ENCODE measurements around the gene TENM4.

The TENM4 gene

GRCh38 chr11:78795621-78796261 is 645.1 kb downstream of the TENM4 start:
- no peak for DNase-seq

DNA sequence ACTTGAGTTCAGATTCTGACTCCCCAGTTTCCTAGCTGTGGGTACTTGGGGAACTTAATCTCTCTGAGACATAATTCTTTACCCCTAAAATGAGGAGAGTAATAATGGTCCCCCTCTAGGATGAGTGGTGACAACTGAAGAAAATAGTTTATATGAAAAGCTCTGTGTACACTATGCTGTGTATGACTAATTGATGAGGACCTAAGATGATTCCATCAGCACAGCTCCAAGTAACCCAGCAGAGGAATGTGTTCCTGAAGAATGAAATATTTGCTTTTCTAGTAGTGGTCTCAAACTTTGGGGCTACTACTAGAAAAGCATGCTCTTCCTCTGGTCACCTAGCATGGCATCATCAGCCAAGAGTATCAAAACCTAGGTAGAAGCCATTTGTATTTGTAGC is 648.9 kb downstream of the TENM4 start:
- DNase-seq, result no peak

- no peak for DNase-seq
Measured at GRCh38 chr11:78791254-78791653, 649.6 kb downstream of the TENM4 start.

DNA sequence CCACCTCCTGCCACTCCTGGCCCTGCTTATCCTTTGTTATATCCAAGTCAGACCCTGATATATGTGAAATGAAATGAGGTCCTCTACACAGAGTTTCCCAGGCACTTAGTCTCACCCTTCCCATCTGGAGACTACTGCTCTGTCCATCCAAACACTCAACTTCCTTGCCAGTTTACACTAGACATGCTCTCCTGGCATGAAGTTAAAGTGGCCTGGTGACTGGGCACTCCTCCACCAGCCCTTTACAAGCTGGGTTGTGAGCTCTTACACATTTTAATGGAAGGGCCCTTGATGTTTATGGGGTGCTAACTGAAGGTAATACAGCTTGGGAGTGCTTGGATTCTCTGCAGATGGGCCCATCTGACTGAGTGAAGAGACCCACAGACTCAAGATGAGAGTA is 650.0 kb downstream of the TENM4 start:
- DNase-seq, result no peak

GRCh38 chr11:78789375-78789774 is 651.5 kb downstream of the TENM4 start:
- DNase-seq, result no peak

GRCh38 chr11:78788533-78788932 is 652.3 kb downstream of the TENM4 start:
- DNase-seq, result no peak

GRCh38 chr11:78787696-78788095 is 653.1 kb downstream of the TENM4 start:
- no peak for DNase-seq

GRCh38 chr11:78786746-78787145 is 654.1 kb downstream of the TENM4 start:
- no peak for DNase-seq

DNA sequence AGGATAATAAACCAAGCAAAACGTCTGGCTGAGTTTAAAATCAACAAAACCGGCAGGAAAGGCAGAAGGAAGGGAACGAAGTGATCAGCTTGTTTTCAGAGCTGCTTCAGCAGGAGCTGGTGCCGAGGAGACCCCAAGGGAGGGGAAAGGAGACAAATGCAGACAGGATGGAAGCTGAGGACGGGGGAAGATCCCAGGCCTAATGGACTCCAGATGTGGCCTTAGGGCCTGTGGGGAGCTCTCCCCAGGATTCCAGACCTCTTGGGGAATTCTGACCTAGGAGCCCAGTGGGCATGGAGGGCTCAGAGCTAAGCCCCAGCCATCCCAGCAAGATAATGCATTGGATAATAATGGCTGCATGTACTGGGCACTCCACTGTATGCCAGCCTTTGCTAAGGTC is 654.7 kb downstream of the TENM4 start:
- DNase-seq, result no peak

DNA sequence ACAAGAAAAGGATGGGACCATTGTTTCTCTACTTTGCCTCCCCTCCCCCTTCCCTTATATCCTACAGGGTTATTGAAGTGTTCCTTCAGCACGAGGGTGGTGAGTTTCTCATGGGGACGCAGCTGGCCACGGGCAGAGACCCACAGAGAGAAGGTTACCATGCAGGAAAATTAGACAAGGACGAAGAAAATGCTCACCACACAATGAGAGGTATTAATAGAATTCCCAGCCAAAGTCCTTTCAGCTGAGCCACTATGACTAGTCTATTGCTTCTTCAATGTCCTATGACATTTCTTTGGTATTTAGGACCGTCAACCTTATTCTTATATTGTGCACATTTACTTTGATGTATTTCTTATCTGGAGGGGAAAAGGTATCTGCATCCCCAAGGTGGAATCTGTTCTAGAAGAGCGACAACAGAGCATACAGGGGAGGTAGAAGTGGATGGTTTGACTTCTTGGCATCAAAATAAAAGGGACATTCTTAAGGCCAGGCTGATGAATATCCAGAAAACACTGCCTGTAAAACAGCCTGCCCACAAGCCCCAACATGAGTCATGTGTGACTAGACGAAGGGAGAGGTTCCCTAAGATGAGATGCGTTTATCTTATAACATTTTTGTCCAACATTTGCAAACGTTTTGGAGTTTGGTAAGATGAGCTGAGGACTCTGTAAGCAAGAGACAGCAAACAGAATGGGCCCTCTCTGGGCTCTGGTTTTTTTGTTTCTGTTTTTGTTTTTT is 656.3 kb downstream of the TENM4 start:
- no peak for DNase-seq

GRCh38 chr11:78783846-78784245 is 657.0 kb downstream of the TENM4 start:
- DNase-seq, result no peak

DNA sequence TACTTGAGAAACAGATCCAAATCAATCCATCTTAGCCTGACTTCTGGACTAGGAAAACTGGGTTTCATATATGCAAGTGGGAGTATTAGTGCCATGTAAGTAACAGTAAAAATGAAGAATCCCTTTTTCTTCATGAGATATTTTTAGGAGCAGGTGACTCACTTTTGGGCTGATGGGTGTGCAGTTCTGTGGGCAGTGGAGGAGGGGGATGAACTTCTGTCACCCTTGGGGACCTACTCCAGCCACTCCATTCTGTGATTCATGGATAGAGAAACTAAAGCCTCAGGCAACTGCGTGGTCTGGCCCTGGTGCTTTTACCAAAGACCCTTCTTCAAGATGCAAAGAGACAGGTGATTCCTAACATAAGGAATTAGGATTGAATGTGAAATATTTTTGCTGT is 657.5 kb downstream of the TENM4 start:
- DNase-seq, result no peak

GRCh38 chr11:78782725-78783124 is 658.1 kb downstream of the TENM4 start:
- DNase-seq, result no peak

DNA sequence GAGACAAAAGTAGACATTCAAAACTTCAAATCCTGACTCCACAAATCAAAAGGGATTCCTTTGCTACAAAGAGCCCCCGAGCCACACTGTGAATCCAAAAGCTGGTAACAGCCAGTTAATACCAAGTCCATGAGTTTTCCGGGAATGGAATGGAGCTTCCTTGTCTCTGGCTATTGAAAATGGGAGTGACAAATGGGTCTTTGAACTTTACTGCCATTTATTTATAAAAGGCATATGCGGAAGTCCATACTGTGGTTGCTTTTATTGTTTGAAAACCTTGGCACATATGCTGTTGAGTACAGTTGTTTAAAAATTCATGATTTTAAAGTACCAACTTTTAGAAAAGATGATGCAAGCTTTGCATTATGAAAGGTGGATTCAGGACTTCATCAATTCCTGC is 659.9 kb downstream of the TENM4 start:
- no peak for DNase-seq

DNA sequence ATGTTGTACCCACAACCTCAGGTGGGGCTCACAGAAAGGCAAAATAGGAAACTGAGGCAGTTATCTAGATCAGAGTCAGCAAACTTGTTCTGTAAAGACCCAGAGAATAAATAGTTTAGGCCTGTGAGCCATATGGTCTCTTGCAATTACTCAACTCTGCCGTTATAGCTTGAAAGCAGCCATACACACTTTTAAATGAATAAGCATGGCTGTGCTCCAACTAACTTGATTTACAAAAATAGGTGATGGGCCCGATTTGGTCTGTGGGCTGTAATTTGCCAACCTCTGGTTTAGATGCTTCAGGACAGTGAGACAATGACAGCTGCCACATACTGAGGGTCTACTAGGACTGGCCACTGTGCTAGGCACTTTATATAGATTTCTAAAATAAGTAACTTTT is 667.3 kb downstream of the TENM4 start:
- no peak for DNase-seq

GRCh38 chr11:78773077-78773476 is 667.8 kb downstream of the TENM4 start:
- DNase-seq, result no peak

GRCh38 chr11:78772186-78772585 is 668.6 kb downstream of the TENM4 start:
- no peak for DNase-seq

GRCh38 chr11:78770931-78771330 is 669.9 kb downstream of the TENM4 start:
- DNase-seq, result no peak

- no peak for DNase-seq
Measured at GRCh38 chr11:78768971-78769370, 671.9 kb downstream of the TENM4 start.

DNA sequence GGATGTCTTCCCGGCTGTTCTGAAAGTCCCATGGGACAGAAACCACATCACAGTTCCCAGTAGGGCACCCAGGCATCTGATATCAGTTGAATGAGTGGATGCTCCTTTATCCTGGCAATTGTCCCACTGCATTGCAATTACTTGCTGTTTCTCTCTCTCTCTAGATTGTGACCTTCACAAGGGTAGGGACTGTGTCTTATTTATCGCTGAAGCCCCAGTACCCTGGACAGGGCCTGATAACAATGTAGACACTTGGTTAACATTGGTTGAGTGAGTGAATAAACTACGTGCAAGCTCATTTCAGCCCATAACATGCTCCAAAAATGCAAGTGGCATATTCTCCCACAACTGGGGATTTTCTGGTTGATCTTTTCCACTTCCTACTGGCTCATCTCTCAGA is 672.5 kb downstream of the TENM4 start:
- no peak for DNase-seq

GRCh38 chr11:78767027-78767932 is 673.5 kb downstream of the TENM4 start:
- no peak for DNase-seq

DNA sequence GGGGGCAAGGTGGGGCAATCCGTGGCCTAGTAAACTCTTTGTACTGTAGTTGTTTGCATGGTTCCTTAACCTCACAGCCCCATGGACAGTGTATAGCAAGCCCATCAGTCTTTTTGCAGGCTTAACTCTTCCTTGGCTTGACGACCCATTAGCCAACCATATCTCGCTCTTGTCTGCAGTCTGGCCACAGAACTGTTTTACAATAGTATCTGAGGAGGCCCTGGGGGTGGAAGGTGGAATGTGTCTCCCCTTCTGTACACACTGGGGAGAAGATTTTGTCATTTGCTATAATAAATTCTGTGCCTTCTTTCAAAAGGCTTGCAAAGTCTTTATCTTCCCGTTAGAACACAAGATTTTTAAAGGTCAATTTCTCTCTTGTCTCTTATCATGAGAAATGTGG is 675.9 kb downstream of the TENM4 start:
- DNase-seq, result no peak

DNA sequence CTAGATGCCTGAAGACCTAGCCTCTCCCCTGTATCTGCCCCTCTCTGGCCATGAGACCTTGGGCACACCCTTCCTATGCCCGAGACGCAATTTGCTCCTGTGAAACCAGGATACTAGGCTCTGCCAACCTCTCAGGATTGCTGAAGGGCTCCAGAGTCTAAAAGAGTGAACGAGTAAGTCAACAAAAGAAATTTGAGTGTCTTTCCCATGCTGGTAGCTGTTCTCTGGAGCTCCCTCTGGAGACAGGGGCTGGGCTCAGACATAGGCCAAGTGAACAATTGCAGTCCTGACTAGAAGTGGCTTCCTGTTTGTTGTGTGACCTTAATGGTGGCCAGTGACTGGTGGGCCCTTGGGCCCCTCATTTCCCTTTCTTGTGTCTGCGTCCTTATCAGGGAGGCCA is 677.2 kb downstream of the TENM4 start:
- no peak for DNase-seq

GRCh38 chr11:78762105-78762504 is 678.7 kb downstream of the TENM4 start:
- DNase-seq, result no peak

All from right hindlimb (tissue), 1 donor.